ENCODE results near the gene TTC34.

TTC34 gene

GRCh38 chr1:2828586-2829250 is 27.2 kb upstream of the TTC34 start:
- DNase-seq, result no peak

GRCh38 chr1:2826736-2827292 is 25.3 kb upstream of the TTC34 start:
- DNase-seq, result no peak

GRCh38 chr1:2826316-2826715 is 24.8 kb upstream of the TTC34 start:
- DNase-seq, result no peak

GRCh38 chr1:2825487-2826189 is 24.1 kb upstream of the TTC34 start:
- DNase-seq, result no peak

- no peak for DNase-seq
Measured at GRCh38 chr1:2824999-2825398, 23.5 kb upstream of the TTC34 start.

GRCh38 chr1:2823921-2824610 is 22.6 kb upstream of the TTC34 start:
- no peak for DNase-seq

- DNase-seq, result no peak
Measured at GRCh38 chr1:2822621-2823145, 21.2 kb upstream of the TTC34 start.

GRCh38 chr1:2821966-2822620 is 20.6 kb upstream of the TTC34 start:
- DNase-seq, result peak; percentile 26

GRCh38 chr1:2821373-2821955 is 20.0 kb upstream of the TTC34 start:
- no peak for DNase-seq

GRCh38 chr1:2820731-2821372 is 19.4 kb upstream of the TTC34 start:
- no peak for DNase-seq

- DNase-seq, result no peak
Measured at GRCh38 chr1:2819831-2820730, 18.6 kb upstream of the TTC34 start.

- no peak for DNase-seq
Measured at GRCh38 chr1:2819429-2819828, 17.9 kb upstream of the TTC34 start.

GRCh38 chr1:2817784-2818564 is 16.5 kb upstream of the TTC34 start:
- DNase-seq, result no peak

- DNase-seq, result no peak
Measured at GRCh38 chr1:2816786-2817185, 15.3 kb upstream of the TTC34 start.

- DNase-seq, result no peak
Measured at GRCh38 chr1:2815551-2815950, 14.1 kb upstream of the TTC34 start.

GRCh38 chr1:2814511-2815075 is 13.1 kb upstream of the TTC34 start:
- no peak for DNase-seq

GRCh38 chr1:2812939-2813653 is 11.6 kb upstream of the TTC34 start:
- no peak for DNase-seq

- DNase-seq, result no peak
Measured at GRCh38 chr1:2812136-2812535, 10.6 kb upstream of the TTC34 start.

- DNase-seq, result no peak
Measured at GRCh38 chr1:2811533-2811918, 10.0 kb upstream of the TTC34 start.
